ENCODE results near the gene SEC31A.

GRCh38 chr4:82861529-82861928 lies 29.4 kb downstream of the SEC31A start:
- TF ChIP-seq CTCF (IDR thresholded peaks at IDR 0.05), result no peak
- no peak for TF ChIP-seq POLR2A (IDR thresholded peaks at IDR 0.05)

Measured in uterus (tissue), 2 donors.